22Rv1 (cell line): ENCODE data around the gene ST3GAL3.
"Not testable (repeated sequence)": the region's sequence is repeated elsewhere in the genome, so short reads cannot be mapped to it uniquely, and the experiment has no call there.

Experiments
- ZFX ChIP-seq: fragments of 450-650 bp; IDR thresholded peaks from 2 replicates; pipeline ENCODE4 v1.6.1; 2017; ENCODE audit warnings: antibody characterized with exemption, borderline replicate concordance
- TF ChIP-seq, protein P1 (sequence below): fragments of 450-650 bp; IDR thresholded peaks from 2 replicates; pipeline ENCODE4 v1.5.1; 2017; ENCODE audit warnings: mild to moderate bottlenecking

- TF ChIP-seq, protein P1, sequence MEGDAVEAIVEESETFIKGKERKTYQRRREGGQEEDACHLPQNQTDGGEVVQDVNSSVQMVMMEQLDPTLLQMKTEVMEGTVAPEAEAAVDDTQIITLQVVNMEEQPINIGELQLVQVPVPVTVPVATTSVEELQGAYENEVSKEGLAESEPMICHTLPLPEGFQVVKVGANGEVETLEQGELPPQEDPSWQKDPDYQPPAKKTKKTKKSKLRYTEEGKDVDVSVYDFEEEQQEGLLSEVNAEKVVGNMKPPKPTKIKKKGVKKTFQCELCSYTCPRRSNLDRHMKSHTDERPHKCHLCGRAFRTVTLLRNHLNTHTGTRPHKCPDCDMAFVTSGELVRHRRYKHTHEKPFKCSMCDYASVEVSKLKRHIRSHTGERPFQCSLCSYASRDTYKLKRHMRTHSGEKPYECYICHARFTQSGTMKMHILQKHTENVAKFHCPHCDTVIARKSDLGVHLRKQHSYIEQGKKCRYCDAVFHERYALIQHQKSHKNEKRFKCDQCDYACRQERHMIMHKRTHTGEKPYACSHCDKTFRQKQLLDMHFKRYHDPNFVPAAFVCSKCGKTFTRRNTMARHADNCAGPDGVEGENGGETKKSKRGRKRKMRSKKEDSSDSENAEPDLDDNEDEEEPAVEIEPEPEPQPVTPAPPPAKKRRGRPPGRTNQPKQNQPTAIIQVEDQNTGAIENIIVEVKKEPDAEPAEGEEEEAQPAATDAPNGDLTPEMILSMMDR, result not testable (repeated sequence)
- TF ChIP-seq ZFX, result not testable (repeated sequence)
Observed at GRCh38 chr1:43833902-43834279, 126.6 kb downstream of the ST3GAL3 start.
